Measurements from ENCODE around the gene TDRD3.

- TF ChIP-seq CTCF (IDR thresholded peaks at IDR 0.05) = no peak
- no peak for TF ChIP-seq EZH2 (IDR thresholded peaks at IDR 0.05)
These were observed 175.8 kb downstream of the TDRD3 start for GRCh38 chr13:60572855-60573254.

Data from neural progenitor cell (in vitro differentiated cells).